Peyer's patch (tissue), 4 donors: ENCODE measurements around the gene CATSPERZ.

Source experiments
- CTCF ChIP-seq, 6 experiments: fragments of 450-650 bp in 4 of 6; fragments of 200-600 bp in 2 of 6; sonication (generic) in 1 of 6; IDR thresholded peaks; one replicate each; pipeline ENCODE4 v1.5.1; 2017 to 2019; ENCODE audit warnings: antibody characterized with exemption in 6 of 6, mild to moderate bottlenecking in 3 of 6, moderate library complexity in 1 of 6
- POLR2A ChIP-seq, 2 donors: fragments of 450-650 bp; IDR thresholded peaks; one replicate each; pipeline ENCODE4 v1.5.1; 2017; ENCODE audit warnings: antibody characterized with exemption in 2 of 2, mild to moderate bottlenecking in 2 of 2, moderate library complexity in 2 of 2

DNA sequence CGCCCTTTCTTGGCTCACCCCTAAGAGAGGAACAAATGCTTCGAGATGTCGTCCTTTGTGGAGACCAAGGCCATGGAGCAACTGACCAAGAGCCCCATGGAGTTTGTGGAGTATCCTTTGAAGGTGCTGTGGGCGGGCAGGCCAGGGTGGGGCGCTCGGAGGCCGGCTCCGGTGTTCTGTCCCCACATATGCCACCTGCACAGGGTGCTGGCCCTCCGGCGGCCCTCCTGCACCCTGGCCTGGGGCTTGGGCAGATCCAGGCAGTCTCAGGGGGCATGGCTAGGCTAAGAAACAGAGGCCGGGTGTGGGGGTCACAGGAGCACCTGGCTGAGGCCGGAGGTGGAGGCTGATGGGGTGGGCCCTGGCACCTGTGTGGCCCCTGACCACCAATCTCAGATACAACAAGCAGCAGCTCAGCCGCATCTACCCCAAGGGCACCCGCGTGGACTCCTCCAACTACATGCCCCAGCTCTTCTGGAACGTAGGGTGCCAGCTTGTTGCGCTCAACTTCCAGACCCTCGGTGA is 38.5 kb upstream of the CATSPERZ start:
- TF ChIP-seq CTCF (IDR thresholded peaks at IDR 0.05) (no peak), POLR2A (IDR thresholded peaks at IDR 0.05) (no peak)
